Progenitor cell of endocrine pancreas (in vitro differentiated cells): ENCODE results near the gene SNTG2. TPM values are rescaled to one million over a fixed set of nuclear protein-coding genes. Genes with fewer than 3 reads are reported as not detected.

Experiments
- DNase-seq: peaks from one replicate; pipeline ENCODE4 v3.0.0; 2021; ENCODE audit warnings: low spot score; ENCODE audit not compliant: unreplicated experiment
- H3K27ac Mint-ChIP-seq: 2 replicates; pipeline ENCODE4 v1.8.0; 2021; ENCODE audit warnings: mild to moderate bottlenecking, moderate library complexity, mixed read lengths
- H3K27me3 Mint-ChIP-seq: 2 replicates; pipeline ENCODE4 v1.8.0; 2021; ENCODE audit warnings: mixed read lengths
- H3K36me3 Mint-ChIP-seq: 2 replicates; pipeline ENCODE4 v1.8.0; 2022; ENCODE audit warnings: mixed read lengths; ENCODE audit not compliant: insufficient read depth
- H3K4me1 Mint-ChIP-seq: 2 replicates; pipeline ENCODE4 v1.8.0; 2021; ENCODE audit warnings: low read depth, mixed read lengths
- H3K4me3 Mint-ChIP-seq: 2 replicates; pipeline ENCODE4 v1.8.0; 2021; ENCODE audit warnings: low read depth, mild to moderate bottlenecking, moderate library complexity, mixed read lengths
- H3K9me3 Mint-ChIP-seq: 2 replicates; pipeline ENCODE4 v1.8.0; 2021; ENCODE audit warnings: low read depth, mixed read lengths
- CTCF ChIP-seq: fragments of 200-600 bp; sonication (generic); IDR thresholded peaks from one replicate; pipeline ENCODE4 v1.5.0; 2021; ENCODE audit warnings: antibody characterized with exemption, mild to moderate bottlenecking; ENCODE audit not compliant: unreplicated experiment
- total RNA-seq: library from RNA; stranded (reverse); gene quantifications from 2 replicates; pipeline ENCODE4 v1.2.1, GENCODE V29; 2021

SNTG2 gene
- total RNA-seq, 1 donor from 2014 or later: 0.50 TPM

DNA sequence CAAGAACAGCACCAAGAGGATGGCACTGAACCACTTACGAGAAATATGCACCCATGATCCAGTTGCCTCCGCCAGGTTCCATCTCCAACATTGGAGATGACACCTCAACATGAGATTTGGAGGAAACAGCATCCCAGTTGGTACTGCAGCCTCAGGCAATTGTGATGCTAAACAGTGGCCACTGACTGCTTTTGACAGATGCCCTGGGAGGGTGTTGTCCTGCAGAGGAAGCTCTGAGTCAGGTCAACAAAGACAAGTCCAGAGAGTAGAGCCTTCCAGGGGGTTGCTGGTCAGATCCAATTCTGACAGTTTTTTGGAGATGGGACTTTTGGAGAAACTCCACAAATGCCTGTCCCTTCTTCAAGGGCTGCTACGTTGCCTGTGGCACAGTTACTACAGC, 82.4 kb downstream of the SNTG2 start:
- peaks cover 1% of the 10 kb centered on the region for H3K4me1 Mint-ChIP-seq
- H3K4me3 Mint-ChIP-seq: no peak overlapping the region
- no peak for DNase-seq
- no peaks in the 10 kb centered on the region for H3K36me3 Mint-ChIP-seq
- no peak overlapping the region for H3K27ac Mint-ChIP-seq
- TF ChIP-seq CTCF: no peak
- H3K9me3 Mint-ChIP-seq: no peaks in the 10 kb centered on the region
- H3K27me3 Mint-ChIP-seq: peaks cover 3% of the 10 kb centered on the region

GRCh38 chr2:1037066-1037465, 86.4 kb downstream of the SNTG2 start:
- no peak overlapping the region for H3K27ac Mint-ChIP-seq
- no peaks in the 10 kb centered on the region for H3K36me3 Mint-ChIP-seq
- H3K27me3 Mint-ChIP-seq: no peaks in the 10 kb centered on the region
- no peak for DNase-seq
- TF ChIP-seq CTCF: no peak
- no peak overlapping the region for H3K4me3 Mint-ChIP-seq
- no peaks in the 10 kb centered on the region for H3K9me3 Mint-ChIP-seq
- peaks cover 6% of the 10 kb centered on the region for H3K4me1 Mint-ChIP-seq

GRCh38 chr2:1039549-1039948, 88.9 kb downstream of the SNTG2 start:
- no peaks in the 10 kb centered on the region for H3K27me3 Mint-ChIP-seq
- H3K4me3 Mint-ChIP-seq: no peak overlapping the region
- DNase-seq: no peak
- TF ChIP-seq CTCF: no peak
- no peak overlapping the region for H3K27ac Mint-ChIP-seq
- H3K4me1 Mint-ChIP-seq: peaks cover 6% of the 10 kb centered on the region
- H3K9me3 Mint-ChIP-seq: peaks cover 24% of the 10 kb centered on the region
- H3K36me3 Mint-ChIP-seq: no peaks in the 10 kb centered on the region

DNA sequence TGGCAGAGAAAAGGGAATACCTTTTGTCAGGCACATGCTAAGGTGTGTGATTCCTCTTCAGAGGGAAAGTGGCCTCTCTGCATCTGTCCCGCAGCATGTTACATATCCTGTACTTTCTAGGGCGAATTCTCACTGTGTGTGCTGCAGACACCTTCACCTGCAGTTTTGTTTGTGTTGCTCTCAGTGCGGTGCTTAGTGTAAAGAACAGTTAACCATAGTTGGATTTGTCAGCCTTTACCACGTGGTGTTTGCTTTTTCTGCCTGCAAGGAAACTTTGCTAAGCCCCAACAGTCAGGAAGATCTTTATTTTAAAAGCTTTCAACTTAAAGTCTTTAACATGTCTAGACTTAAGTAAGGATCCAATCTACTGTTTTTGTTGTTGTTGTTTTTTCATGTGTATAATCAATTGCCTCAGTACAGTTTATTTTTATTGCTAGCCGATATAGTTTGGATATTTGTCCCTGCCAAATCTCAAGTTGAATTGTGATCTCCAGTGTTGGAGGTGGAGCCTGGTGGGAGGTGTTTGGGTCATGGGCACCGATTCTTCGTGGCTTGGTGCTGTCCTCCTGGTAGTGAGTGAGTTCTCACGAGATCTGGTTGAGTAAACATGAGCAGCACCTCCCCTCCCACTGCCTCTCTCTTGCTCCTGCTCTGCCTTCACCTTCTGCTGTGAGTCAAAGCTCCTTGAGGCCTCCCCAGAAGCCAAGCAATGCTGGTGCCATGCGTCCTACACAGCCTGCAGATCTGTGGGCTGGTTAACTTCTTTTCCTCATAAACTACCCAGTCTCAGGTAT, 90.6 kb downstream of the SNTG2 start:
- TF ChIP-seq CTCF: no peak
- Mint-ChIP-seq H3K36me3 (no peaks in the 10 kb centered on the region), H3K9me3 (peaks cover 28% of the 10 kb centered on the region), H3K4me3 (no peak overlapping the region), H3K27ac (no peak overlapping the region), H3K4me1 (peaks cover 6% of the 10 kb centered on the region), H3K27me3 (no peaks in the 10 kb centered on the region)
- DNase-seq: no peak

DNA sequence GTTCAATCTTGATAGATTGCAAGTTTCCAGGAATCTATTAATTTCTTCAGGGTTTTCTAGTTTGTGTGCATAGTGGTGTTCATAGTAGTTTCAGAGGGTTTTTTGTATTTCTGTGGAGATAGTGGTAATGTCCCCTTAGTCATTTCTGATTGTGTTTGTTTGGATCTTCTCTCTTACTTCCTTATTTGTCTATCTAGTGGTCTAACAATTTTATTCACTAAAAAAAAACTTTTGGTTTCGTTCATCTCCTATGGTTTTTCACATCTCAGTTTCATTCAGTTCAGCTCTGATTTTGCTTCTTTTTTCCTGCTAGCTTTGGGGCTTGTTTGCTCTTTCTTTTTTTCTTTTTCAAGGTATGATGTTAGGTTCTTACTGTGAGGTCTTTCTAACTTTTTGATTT, 94.5 kb downstream of the SNTG2 start:
- no peak overlapping the region for H3K27ac Mint-ChIP-seq
- no peaks in the 10 kb centered on the region for H3K27me3 Mint-ChIP-seq
- no peaks in the 10 kb centered on the region for H3K36me3 Mint-ChIP-seq
- peaks cover 41% of the 10 kb centered on the region for H3K9me3 Mint-ChIP-seq
- H3K4me3 Mint-ChIP-seq: no peak overlapping the region
- DNase-seq: no peak
- no peak for TF ChIP-seq CTCF
- peaks cover 4% of the 10 kb centered on the region for H3K4me1 Mint-ChIP-seq
